Sigmoid colon (tissue), 4 donors: ENCODE results near the gene SERPINA9.

Experiments
- POLR2A ChIP-seq, 2 donors: fragments of 450-650 bp; IDR thresholded peaks; one replicate each; pipeline ENCODE4 v1.6.1; 2016; ENCODE audit warnings: antibody characterized with exemption in 2 of 2, mild to moderate bottlenecking in 2 of 2, moderate library complexity in 2 of 2
- POLR2AphosphoS5 ChIP-seq, 4 donors: sonication (generic); formaldehyde crosslinking; IDR thresholded peaks; one replicate each; pipeline ENCODE4 v1.6.1; 2017; ENCODE audit warnings: antibody characterized with exemption in 4 of 4
- TF ChIP-seq, protein P1 (sequence below), 4 experiments: fragments of 450-650 bp in 3 of 4; fragments of 200-600 bp in 1 of 4; IDR thresholded peaks; one replicate each; pipeline ENCODE4 v1.5.1; 2016 to 2019; ENCODE audit warnings: antibody characterized with exemption in 4 of 4, mild to moderate bottlenecking in 3 of 4, moderate library complexity in 2 of 4

GRCh38 chr14:94509356-94509755, 33.4 kb upstream of the SERPINA9 start, which contains the start of gene SERPINA12:
- TF ChIP-seq, protein P1, sequence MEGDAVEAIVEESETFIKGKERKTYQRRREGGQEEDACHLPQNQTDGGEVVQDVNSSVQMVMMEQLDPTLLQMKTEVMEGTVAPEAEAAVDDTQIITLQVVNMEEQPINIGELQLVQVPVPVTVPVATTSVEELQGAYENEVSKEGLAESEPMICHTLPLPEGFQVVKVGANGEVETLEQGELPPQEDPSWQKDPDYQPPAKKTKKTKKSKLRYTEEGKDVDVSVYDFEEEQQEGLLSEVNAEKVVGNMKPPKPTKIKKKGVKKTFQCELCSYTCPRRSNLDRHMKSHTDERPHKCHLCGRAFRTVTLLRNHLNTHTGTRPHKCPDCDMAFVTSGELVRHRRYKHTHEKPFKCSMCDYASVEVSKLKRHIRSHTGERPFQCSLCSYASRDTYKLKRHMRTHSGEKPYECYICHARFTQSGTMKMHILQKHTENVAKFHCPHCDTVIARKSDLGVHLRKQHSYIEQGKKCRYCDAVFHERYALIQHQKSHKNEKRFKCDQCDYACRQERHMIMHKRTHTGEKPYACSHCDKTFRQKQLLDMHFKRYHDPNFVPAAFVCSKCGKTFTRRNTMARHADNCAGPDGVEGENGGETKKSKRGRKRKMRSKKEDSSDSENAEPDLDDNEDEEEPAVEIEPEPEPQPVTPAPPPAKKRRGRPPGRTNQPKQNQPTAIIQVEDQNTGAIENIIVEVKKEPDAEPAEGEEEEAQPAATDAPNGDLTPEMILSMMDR (IDR thresholded peaks at IDR 0.05) = no peak
- TF ChIP-seq POLR2A (IDR thresholded peaks at IDR 0.05) (no peak), POLR2AphosphoS5 (IDR thresholded peaks at IDR 0.05) (no peak)
